Hepatocyte (in vitro differentiated cells): Measurements from ENCODE around the gene IGFL1. TPM values are rescaled to one million over a fixed set of nuclear protein-coding genes. Genes with fewer than 3 reads are reported as not detected.
"Not testable (repeated sequence)": the region's sequence is repeated elsewhere in the genome, so short reads cannot be mapped to it uniquely, and the experiment has no call there.

Experiments used
- DNase-seq: peaks from one replicate; pipeline ENCODE4 v3.0.0-alpha.2; 2016; ENCODE audit warnings: low spot score
- H2AFZ ChIP-seq: fragments of 200-600 bp; sonication (generic); 2 replicates; pipeline ENCODE4 v1.6.0; 2016; ENCODE audit warnings: antibody characterized with exemption, mild to moderate bottlenecking
- H3K27ac ChIP-seq: fragments of 200-600 bp; sonication (generic); 2 replicates; pipeline ENCODE4 v1.5.1; 2016; ENCODE audit warnings: mild to moderate bottlenecking
- H3K27me3 ChIP-seq: fragments of 200-600 bp; sonication (generic); 2 replicates; pipeline ENCODE4 v1.6.1; 2016
- H3K36me3 ChIP-seq: fragments of 200-600 bp; sonication (generic); replicated peaks from 2 replicates; pipeline ENCODE4 v1.5.1; 2016; ENCODE audit warnings: low read depth; ENCODE audit not compliant: insufficient read depth
- H3K4me1 ChIP-seq: fragments of 200-600 bp; sonication (generic); 2 replicates; pipeline ENCODE4 v1.5.1; 2016; ENCODE audit warnings: mild to moderate bottlenecking, moderate library complexity; ENCODE audit not compliant: insufficient read depth
- H3K4me2 ChIP-seq: fragments of 200-600 bp; sonication (generic); 2 replicates; pipeline ENCODE4 v1.6.0; 2016
- H3K4me3 ChIP-seq: fragments of 200-600 bp; sonication (generic); 2 replicates; pipeline ENCODE4 v1.5.1; 2016; ENCODE audit warnings: mild to moderate bottlenecking
- H3K79me2 ChIP-seq: fragments of 200-600 bp; sonication (generic); 2 replicates; pipeline ENCODE4 v1.6.0; 2017; ENCODE audit warnings: mild to moderate bottlenecking
- H3K9me2 ChIP-seq: fragments of 200-600 bp; sonication (generic); replicated peaks from 2 replicates; pipeline ENCODE4 v1.6.0; 2017; ENCODE audit warnings: mild to moderate bottlenecking; ENCODE audit not compliant: insufficient read depth
- H3K9me3 ChIP-seq: fragments of 200-600 bp; sonication (generic); 2 replicates; pipeline ENCODE4 v1.5.1; 2016; ENCODE audit warnings: low read depth, mild to moderate bottlenecking
- H4K20me1 ChIP-seq: fragments of 200-600 bp; sonication (generic); 2 replicates; pipeline ENCODE4 v1.6.0; 2016; ENCODE audit warnings: mild to moderate bottlenecking; ENCODE audit not compliant: insufficient read depth, poor library complexity, severe bottlenecking
- EZH2 ChIP-seq: fragments of 200-600 bp; sonication (generic); IDR thresholded peaks from 2 replicates; pipeline ENCODE4 v1.6.1; 2016; ENCODE audit warnings: antibody characterized with exemption, mild to moderate bottlenecking, borderline replicate concordance
- EZH2phosphoT487 ChIP-seq: fragments of 200-600 bp; sonication (generic); IDR thresholded peaks from one replicate; pipeline ENCODE4 v1.6.1; 2018; ENCODE audit warnings: antibody characterized with exemption, mild to moderate bottlenecking, low read depth, moderate library complexity; ENCODE audit not compliant: unreplicated experiment, severe bottlenecking
- WGBS: methylation state at CpG from one replicate; pipeline ENCODE4 v1.1.6; 2016; ENCODE audit warnings: low lambda C conversion rate; ENCODE audit errors: missing lambda C conversion rate; 5-methylcytosine and 5-hydroxymethylcytosine counted together
- polyA plus RNA-seq: library from polyadenylated mRNA; unstranded; fragments of >200 nt; fragmentation: Nextera tagmentation; extraction: Ambion mirVana; gene quantifications from 2 replicates; pipeline ENCODE4 v1.2.1, GENCODE V29; 2016
- total RNA-seq: library from RNA; depleted of rRNA; stranded (reverse); fragments of >200 nt; gene quantifications from 2 replicates; pipeline ENCODE4 v1.2.3, GENCODE V29; 2014
- TF ChIP-seq, protein P1 (sequence below): fragments of 200-600 bp; sonication (generic); IDR thresholded peaks from 2 replicates; pipeline ENCODE4 v1.5.1; 2016; ENCODE audit warnings: antibody characterized with exemption, mild to moderate bottlenecking; ENCODE audit not compliant: poor library complexity

The IGFL1 gene
- total and polyA plus RNA-seq, 2 experiments from 2014 or later, result not detected

GRCh38 chr19:46206176-46206575, 23.4 kb upstream of the IGFL1 start:
- Histone ChIP-seq H3K79me2 (no peaks in the 10 kb centered on the region), H3K27ac (no peak overlapping the region), H3K9me3 (no peaks in the 10 kb centered on the region), H4K20me1 (no peaks in the 10 kb centered on the region), H3K27me3 (no peaks in the 10 kb centered on the region), H3K9me2 (no peaks in the 10 kb centered on the region), H3K4me2 (no peak overlapping the region), H2AFZ (no peak overlapping the region), H3K36me3 (no peaks in the 10 kb centered on the region), H3K4me3 (no peak overlapping the region), H3K4me1 (peaks cover 6% of the 10 kb centered on the region)
- DNase-seq, result no peak
- TF ChIP-seq EZH2, result no peak
- TF ChIP-seq EZH2phosphoT487, result no peak
- TF ChIP-seq, protein P1, sequence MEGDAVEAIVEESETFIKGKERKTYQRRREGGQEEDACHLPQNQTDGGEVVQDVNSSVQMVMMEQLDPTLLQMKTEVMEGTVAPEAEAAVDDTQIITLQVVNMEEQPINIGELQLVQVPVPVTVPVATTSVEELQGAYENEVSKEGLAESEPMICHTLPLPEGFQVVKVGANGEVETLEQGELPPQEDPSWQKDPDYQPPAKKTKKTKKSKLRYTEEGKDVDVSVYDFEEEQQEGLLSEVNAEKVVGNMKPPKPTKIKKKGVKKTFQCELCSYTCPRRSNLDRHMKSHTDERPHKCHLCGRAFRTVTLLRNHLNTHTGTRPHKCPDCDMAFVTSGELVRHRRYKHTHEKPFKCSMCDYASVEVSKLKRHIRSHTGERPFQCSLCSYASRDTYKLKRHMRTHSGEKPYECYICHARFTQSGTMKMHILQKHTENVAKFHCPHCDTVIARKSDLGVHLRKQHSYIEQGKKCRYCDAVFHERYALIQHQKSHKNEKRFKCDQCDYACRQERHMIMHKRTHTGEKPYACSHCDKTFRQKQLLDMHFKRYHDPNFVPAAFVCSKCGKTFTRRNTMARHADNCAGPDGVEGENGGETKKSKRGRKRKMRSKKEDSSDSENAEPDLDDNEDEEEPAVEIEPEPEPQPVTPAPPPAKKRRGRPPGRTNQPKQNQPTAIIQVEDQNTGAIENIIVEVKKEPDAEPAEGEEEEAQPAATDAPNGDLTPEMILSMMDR, result no peak
- 77% methylated on average over 5 of the region's 5 CpGs for WGBS

- Histone ChIP-seq H3K79me2 (no peaks in the 10 kb centered on the region), H3K4me3 (no peak overlapping the region), H4K20me1 (no peaks in the 10 kb centered on the region), H3K36me3 (no peaks in the 10 kb centered on the region), H3K4me2 (no peak overlapping the region), H3K9me3 (no peaks in the 10 kb centered on the region), H3K27ac (no peak overlapping the region), H3K27me3 (no peaks in the 10 kb centered on the region), H3K4me1 (peaks cover 11% of the 10 kb centered on the region), H3K9me2 (no peaks in the 10 kb centered on the region), H2AFZ (no peak overlapping the region)
- WGBS, result 77% methylated on average over 3 of the region's 3 CpGs
- TF ChIP-seq, protein P1, result no peak
- TF ChIP-seq EZH2phosphoT487 (no peak), EZH2 (no peak)
- no peak for DNase-seq
These were observed 22.9 kb upstream of the IGFL1 start for GRCh38 chr19:46206682-46207081.

DNA sequence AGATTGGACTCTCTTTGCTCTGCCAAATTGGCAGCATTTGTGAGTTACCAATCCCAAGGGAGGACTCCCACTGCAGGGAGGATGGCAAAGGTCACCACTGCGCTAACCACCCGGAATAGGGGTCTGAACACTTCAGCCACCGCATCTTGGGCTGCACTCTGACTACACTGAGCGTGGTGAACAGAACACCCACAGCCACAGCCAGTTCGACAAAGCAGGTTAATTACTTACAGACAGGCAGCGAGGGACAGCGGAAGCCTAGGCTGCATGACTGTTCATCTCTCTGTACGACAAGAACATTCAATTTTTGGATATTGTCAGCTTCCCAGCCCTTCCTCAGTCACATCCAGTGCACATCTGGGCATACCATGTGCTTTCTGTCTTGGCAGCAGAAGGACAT, 21.7 kb upstream of the IGFL1 start:
- H3K27me3 ChIP-seq, H2AFZ ChIP-seq, H3K4me2 ChIP-seq, DNase-seq, H3K9me2 ChIP-seq, H3K79me2 ChIP-seq, H4K20me1 ChIP-seq, H3K9me3 ChIP-seq, H3K36me3 ChIP-seq, H3K4me3 ChIP-seq, H3K27ac ChIP-seq: not testable (repeated sequence)
- 75% methylated on average over 8 of the region's 8 CpGs for WGBS
- H3K4me1 ChIP-seq, result peaks cover 12% of the 10 kb centered on the region

DNA sequence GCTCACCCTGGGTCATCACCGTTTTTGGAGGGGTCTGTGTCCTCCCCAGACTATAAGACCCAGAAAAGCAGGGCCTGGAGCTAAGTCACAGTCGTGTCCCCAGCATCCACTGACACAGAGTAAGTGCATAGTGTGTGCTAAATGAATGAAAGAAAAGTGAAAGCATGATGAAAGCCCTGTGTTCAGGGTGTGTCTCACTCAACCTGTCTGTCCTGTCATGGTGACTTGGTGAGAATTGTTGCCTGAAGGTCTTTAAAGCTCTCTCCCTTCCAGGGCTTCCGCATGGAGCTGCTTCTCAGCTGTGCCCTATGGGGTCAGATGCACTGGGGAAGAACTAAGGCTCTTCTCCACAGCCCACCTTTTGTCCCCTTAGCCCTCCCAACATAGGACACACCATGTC, 20.5 kb upstream of the IGFL1 start:
- Histone ChIP-seq H2AFZ (no peak overlapping the region), H4K20me1 (no peaks in the 10 kb centered on the region), H3K79me2 (no peaks in the 10 kb centered on the region), H3K27me3 (no peaks in the 10 kb centered on the region), H3K36me3 (no peaks in the 10 kb centered on the region), H3K4me1 (peaks cover 12% of the 10 kb centered on the region), H3K9me3 (no peaks in the 10 kb centered on the region), H3K27ac (no peak overlapping the region), H3K4me2 (no peak overlapping the region), H3K9me2 (no peaks in the 10 kb centered on the region), H3K4me3 (no peak overlapping the region)
- 67% methylated on average over 3 of the region's 3 CpGs for WGBS
- no peak for TF ChIP-seq EZH2
- TF ChIP-seq, protein P1, result no peak
- TF ChIP-seq EZH2phosphoT487, result no peak
- DNase-seq, result no peak
